AG04450 (cell line): ENCODE results near the gene BEST1. TPM values are rescaled to one million over a fixed set of nuclear protein-coding genes. Genes with fewer than 3 reads are reported as not detected.
"Not testable (repeated sequence)": the region's sequence is repeated elsewhere in the genome, so short reads cannot be mapped to it uniquely, and the experiment has no call there.

Source experiments
- CTCF ChIA-PET: fragments of 300-600, 350-600 bp; formaldehyde crosslinking; extraction: SDS; loops from one replicate; lab custom pipeline; 2022; ENCODE audit warnings: antibody characterized with exemption, inconsistent platforms; lab: Charles Lee
- POLR2A ChIA-PET: fragments of 350-600 bp; formaldehyde crosslinking; extraction: SDS; loops from one replicate; lab custom pipeline; 2021; ENCODE audit warnings: antibody characterized with exemption, inconsistent platforms; lab: Yijun Ruan, JAX
- DNase-seq: peaks from one replicate; pipeline ENCODE4 v3.0.0-alpha.2; 2011; ENCODE audit warnings: low read depth, low spot score
- H3K27ac ChIP-seq: one replicate; pipeline ENCODE4 v1.5.1; 2012; ENCODE audit warnings: low read depth, low read length, control low read depth
- H3K27me3 ChIP-seq: one replicate; pipeline ENCODE4 v1.6.0; 2012; ENCODE audit warnings: low read length; ENCODE audit not compliant: control insufficient read depth, insufficient read depth
- H3K4me3 ChIP-seq: 2 replicates; pipeline ENCODE4 v1.5.1; 2011; ENCODE audit warnings: mild to moderate bottlenecking, low read depth, low read length, control low read depth
- H3K9me3 ChIP-seq: 2 replicates; pipeline ENCODE4 v1.5.1; 2012; ENCODE audit warnings: low read length; ENCODE audit not compliant: control insufficient read depth, insufficient read depth
- polyA plus RNA-seq: library from polyadenylated mRNA; depleted of rRNA; stranded (reverse); fragments of >200 nt; gene quantifications from 2 replicates; pipeline ENCODE4 v1.2.3, GENCODE V29; 2011
- TF ChIP-seq, protein P1 (sequence below): IDR thresholded peaks from 2 replicates; pipeline ENCODE4 v1.5.1; 2011; ENCODE audit warnings: low read depth, low read length, control low read depth, inconsistent platforms

BEST1 gene
- polyA plus RNA-seq, 1 experiment: 2.6 TPM

DNA sequence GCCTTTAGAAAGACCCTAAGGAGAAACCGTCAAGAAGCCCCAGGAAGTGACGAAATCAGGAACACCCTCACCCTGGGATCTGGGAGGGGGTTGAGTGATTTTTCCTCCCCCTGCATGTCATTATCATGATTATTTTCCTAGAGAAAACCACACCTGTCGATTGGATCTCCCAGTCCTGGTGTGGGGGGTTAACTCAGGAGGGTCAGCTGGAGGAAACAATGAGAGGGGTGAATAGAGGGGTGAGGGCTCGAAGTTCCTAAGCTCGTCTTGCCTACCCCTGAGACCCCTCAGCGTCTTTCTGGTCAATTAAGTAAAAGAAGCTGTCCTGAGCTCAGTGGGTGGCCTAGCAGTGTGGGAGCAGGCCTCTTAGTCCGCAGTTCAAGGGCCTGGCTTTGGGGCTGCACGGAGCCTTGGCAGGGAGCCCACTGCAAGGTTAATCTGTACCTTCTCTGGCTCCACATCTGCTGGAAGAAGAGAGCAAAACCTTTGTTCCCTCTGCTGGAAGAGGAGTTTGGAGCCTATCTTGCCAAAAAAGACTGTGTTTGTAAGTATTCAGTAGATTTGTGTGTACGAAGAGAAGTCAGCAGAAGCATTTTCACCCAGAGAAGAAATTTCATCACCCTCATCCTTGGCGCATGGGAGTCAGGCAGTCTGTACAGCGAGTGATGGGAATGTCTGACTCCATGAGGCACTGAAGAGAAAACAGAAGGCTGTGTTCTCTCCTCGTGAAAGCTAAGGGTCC, 51.5 kb downstream of the BEST1 start:
- ChIA-PET POLR2A (interaction anchor here (0.9 kb wide), 1 partner anchor 34 kb away, joined by 3 read pairs; the partner anchor contains the start of gene FTH1), CTCF (interaction anchor here (1.0 kb wide), 1 partner anchor 81 kb away, joined by 3 read pairs; no protein-coding TSS in a partner anchor)
- H3K27ac ChIP-seq: no peak overlapping the region
- H3K27me3 ChIP-seq: no peaks in the 10 kb centered on the region
- DNase-seq: no peak
- H3K9me3 ChIP-seq: peaks cover 19% of the 10 kb centered on the region
- no peak overlapping the region for H3K4me3 ChIP-seq
- TF ChIP-seq, protein P1, sequence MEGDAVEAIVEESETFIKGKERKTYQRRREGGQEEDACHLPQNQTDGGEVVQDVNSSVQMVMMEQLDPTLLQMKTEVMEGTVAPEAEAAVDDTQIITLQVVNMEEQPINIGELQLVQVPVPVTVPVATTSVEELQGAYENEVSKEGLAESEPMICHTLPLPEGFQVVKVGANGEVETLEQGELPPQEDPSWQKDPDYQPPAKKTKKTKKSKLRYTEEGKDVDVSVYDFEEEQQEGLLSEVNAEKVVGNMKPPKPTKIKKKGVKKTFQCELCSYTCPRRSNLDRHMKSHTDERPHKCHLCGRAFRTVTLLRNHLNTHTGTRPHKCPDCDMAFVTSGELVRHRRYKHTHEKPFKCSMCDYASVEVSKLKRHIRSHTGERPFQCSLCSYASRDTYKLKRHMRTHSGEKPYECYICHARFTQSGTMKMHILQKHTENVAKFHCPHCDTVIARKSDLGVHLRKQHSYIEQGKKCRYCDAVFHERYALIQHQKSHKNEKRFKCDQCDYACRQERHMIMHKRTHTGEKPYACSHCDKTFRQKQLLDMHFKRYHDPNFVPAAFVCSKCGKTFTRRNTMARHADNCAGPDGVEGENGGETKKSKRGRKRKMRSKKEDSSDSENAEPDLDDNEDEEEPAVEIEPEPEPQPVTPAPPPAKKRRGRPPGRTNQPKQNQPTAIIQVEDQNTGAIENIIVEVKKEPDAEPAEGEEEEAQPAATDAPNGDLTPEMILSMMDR: no peak

DNA sequence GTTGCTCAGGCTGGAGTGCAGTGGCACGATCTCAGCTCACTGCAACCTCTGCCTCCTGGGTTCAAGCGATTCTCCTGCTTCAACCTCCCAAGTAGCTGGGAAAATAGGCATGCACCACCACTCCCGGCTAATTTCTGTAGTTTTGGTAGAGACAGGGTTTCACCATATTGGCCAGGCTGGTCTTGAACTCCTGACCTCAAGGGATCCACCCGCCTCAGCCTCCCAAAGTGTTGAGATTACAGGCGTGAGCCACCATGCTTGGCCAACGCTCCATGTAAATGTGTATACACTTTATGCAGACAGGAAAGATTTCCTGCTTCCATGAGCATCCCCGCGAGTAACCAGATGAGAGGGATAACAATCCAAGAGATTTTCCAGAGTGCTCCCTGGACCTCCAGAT, 52.1 kb downstream of the BEST1 start:
- H3K4me3 ChIP-seq, CTCF ChIA-PET, H3K27ac ChIP-seq, H3K27me3 ChIP-seq, DNase-seq, POLR2A ChIA-PET: not testable (repeated sequence)
- peaks cover 19% of the 10 kb centered on the region for H3K9me3 ChIP-seq

DNA sequence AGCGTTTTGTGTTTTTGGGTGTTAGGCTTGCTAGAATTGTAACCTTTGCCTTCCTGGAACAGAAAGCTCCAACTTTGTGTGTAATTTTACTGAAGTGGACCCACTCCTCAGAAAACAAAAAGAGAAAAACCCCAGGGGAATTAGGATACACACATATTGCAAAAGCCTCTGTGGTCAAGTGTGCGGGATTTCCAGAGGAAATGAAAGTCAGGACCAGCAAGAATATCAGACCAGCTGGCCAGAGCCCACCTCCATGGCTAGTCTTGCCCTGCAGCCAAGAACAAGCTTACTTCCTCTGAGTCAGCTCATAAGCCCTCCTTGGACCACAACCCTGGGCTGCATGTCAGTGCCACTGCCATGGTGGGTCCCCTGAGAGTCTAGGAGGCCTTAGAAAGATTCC, 54.3 kb downstream of the BEST1 start:
- DNase-seq: peak; percentile 42
- Histone ChIP-seq H3K4me3 (no peak overlapping the region), H3K27ac (no peak overlapping the region), H3K9me3 (peaks cover 15% of the 10 kb centered on the region), H3K27me3 (no peaks in the 10 kb centered on the region)
- CTCF ChIA-PET: interaction anchor here (0.7 kb wide), 1 partner anchor 9 kb away, joined by 3 read pairs; no protein-coding TSS in a partner anchor
- POLR2A ChIA-PET: interaction anchor here (1.0 to 1.4 kb wide), 2 partner anchors 32 to 37 kb away, joined by 3 to 4 read pairs; partner anchors contain the start of gene FTH1
- TF ChIP-seq, protein P1: no peak

DNA sequence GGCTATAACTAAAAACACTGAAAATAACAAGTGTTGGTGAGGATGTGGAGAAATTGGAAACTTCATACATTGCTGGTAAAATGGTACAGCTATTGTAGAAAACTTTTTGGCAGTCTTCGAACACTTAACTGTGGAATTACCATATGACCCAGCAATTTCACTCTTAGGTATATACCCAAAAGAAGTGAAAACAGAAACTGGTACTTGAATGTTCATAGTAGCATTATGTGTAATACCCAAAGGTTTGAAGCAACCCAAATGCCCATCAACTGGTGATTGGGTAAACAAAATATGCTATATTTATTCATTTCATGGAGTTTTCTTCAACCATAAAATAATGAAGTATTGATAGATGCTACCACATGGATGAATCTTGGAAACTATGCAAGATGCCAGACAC, 58.0 kb downstream of the BEST1 start:
- DNase-seq: no peak
- peaks cover 3% of the 10 kb centered on the region; the same call in 1 of the 2 replicates for H3K9me3 ChIP-seq
- H3K4me3 ChIP-seq: no peak overlapping the region
- H3K27me3 ChIP-seq: no peaks in the 10 kb centered on the region
- no peak overlapping the region for H3K27ac ChIP-seq
- ChIA-PET POLR2A (interaction anchor here (0.9 kb wide), 1 partner anchor 40 kb away, joined by 3 read pairs; no protein-coding TSS in a partner anchor), CTCF (no interaction called here)
- TF ChIP-seq, protein P1: no peak

DNA sequence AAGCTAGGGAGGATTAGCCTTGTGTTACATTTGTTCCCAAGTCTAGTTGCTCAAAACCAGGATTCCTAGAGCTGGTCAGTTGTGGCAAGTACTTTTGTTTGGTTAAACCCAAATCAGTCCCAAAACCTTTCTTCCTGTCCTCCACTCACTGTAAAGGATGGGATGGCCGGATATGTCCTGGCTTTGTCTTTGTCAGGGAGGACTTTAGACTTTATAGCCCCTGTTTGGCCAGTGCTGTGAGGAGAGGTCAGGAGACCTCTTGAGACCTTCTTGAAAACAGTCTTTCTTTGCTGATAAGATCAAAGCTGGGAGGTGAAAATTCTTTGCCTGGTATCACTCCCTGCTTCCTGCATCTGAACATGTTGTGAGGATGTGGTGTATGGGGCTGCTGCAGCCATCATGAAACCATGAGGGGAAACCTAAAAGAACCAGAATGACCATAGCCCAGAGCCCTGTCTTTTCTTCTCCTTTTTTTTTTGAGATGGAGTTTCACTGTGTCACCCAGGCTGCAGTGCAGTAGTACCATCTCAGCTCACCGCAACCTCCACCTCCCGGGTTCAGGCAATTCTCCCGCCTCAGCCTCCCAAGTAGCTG, 60.9 kb downstream of the BEST1 start:
- Histone ChIP-seq H3K4me3 (no peak overlapping the region), H3K27ac (no peak overlapping the region), H3K27me3 (no peaks in the 10 kb centered on the region), H3K9me3 (peaks cover 3% of the 10 kb centered on the region; the same call in 1 of the 2 replicates)
- ChIA-PET CTCF (no interaction called here), POLR2A (interaction anchor here (0.5 to 0.6 kb wide), 2 partner anchors 18 to 43 kb away, joined by 3 read pairs; no protein-coding TSS in a partner anchor)
- no peak for DNase-seq
- TF ChIP-seq, protein P1: no peak
